Measurements from ENCODE around the gene ZNF605. TPM values are rescaled to one million over a fixed set of nuclear protein-coding genes. Genes with fewer than 3 reads are reported as not detected.
"Not testable (repeated sequence)": the region's sequence is repeated elsewhere in the genome, so short reads cannot be mapped to it uniquely, and the experiment has no call there.

The ZNF605 gene
- total RNA-seq, 4 donors from 2014 or later, result 7.9 to 20.6 (median 9.0) TPM

DNA sequence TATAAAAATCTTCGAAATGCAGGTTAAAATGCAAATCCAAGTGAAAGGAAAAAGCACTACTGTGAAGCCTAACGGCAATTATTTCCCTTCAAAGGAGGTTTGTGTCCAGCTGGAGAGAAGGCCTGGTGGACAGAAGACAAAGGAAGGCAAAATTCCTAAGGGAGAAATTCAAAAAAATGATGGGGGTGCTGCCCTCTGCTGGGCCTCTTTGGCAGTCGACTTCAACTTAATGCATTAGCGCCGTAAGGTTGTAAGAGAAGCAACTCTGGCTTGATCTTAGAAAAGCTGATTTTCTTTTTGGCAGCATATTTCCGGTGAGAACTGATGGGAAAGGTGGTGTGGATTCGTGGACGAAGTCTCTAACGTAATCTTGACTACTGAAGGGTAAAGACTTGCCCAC is 34.4 kb downstream of the ZNF605 start:
- no peak for DNase-seq (ENCODE audit: low spot score in 2 of 2)
- Histone ChIP-seq H3K4me1 (no peaks in the 10 kb centered on the region), H3K27me3 (no peaks in the 10 kb centered on the region), H3K9me3 (peaks cover 20 to 100% (median 58%) of the 10 kb centered on the region in 4 donors), H3K4me3 (no peak overlapping the region), H3K36me3 (peaks cover 0 to 77% (median 0%) of the 10 kb centered on the region in 3 donors), H3K27ac (no peak overlapping the region)
- TF ChIP-seq POLR2A (IDR thresholded peaks at IDR 0.05), result no peak
- TF ChIP-seq EP300 (IDR thresholded peaks at IDR 0.05), result no peak
- 78 to 80% methylated on average over 9 of the region's 9 CpGs for WGBS, 2 donors

DNA sequence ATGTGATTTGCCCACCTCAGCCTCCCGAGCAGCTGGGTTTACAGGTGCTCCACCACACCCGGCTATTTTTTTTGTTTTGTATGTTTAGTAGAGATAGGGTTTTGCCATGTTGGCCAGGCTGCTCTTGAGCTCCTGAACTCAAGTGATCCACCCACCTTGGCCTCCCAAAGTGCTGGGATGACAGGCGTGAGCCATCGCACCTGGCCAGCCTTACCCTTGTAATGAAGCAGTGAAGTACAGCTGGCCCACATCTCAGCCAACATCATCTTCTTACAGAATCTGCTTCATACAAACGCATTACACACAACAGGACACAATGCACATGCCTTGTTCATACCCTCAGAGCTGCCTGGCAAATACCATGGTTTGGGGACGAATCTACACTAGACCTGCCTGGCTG is 37.4 kb downstream of the ZNF605 start:
- Histone ChIP-seq H3K4me3 (no peak overlapping the region), H3K36me3 (peaks cover 0 to 67% (median 0%) of the 10 kb centered on the region in 3 donors), H3K27ac (no peak overlapping the region), H3K4me1 (no peaks in the 10 kb centered on the region), H3K9me3 (peaks cover 0 to 100% (median 48%) of the 10 kb centered on the region in 4 donors), H3K27me3 (no peaks in the 10 kb centered on the region)
- 95 to 96% methylated on average over 6 of the region's 6 CpGs for WGBS, 2 donors
- no peak for DNase-seq (ENCODE audit: low spot score in 2 of 2)
- TF ChIP-seq POLR2A (IDR thresholded peaks at IDR 0.05), result no peak
- TF ChIP-seq, protein P1, sequence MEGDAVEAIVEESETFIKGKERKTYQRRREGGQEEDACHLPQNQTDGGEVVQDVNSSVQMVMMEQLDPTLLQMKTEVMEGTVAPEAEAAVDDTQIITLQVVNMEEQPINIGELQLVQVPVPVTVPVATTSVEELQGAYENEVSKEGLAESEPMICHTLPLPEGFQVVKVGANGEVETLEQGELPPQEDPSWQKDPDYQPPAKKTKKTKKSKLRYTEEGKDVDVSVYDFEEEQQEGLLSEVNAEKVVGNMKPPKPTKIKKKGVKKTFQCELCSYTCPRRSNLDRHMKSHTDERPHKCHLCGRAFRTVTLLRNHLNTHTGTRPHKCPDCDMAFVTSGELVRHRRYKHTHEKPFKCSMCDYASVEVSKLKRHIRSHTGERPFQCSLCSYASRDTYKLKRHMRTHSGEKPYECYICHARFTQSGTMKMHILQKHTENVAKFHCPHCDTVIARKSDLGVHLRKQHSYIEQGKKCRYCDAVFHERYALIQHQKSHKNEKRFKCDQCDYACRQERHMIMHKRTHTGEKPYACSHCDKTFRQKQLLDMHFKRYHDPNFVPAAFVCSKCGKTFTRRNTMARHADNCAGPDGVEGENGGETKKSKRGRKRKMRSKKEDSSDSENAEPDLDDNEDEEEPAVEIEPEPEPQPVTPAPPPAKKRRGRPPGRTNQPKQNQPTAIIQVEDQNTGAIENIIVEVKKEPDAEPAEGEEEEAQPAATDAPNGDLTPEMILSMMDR (IDR thresholded peaks at IDR 0.05), result no peak
- TF ChIP-seq EP300 (IDR thresholded peaks at IDR 0.05), result no peak

DNA sequence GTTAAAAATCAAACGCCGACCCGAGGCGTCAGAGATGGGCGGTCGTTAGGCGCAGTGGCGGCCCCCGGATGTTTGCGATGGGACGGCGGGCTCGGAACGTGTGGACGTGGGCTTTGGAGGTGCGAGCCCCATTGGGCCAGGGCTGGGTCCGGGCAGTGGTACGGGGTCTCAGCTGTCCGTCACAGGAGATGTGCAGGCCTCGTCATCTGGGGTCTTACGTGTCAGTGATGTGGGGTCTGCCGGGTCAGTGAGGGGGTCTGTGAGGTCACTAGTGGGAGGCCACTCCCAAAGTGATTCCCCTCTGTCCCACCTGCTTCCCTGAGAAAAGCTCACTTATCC is 47.1 kb downstream of the ZNF605 start:
- H3K4me1 ChIP-seq, result no peaks in the 10 kb centered on the region
- H3K27ac ChIP-seq, result peak overlapping the region in 3 of 4 donors; percentile 69 to 83 (median 80)
- peaks cover 0 to 94% (median 14%) of the 10 kb centered on the region in 4 donors for H3K9me3 ChIP-seq
- WGBS, 2 donors, result 1 to 13% methylated on average over 8 to 17 of the region's 22 CpGs
- no peak for DNase-seq (ENCODE audit: low spot score in 2 of 2)
- H3K27me3 ChIP-seq, result no peaks in the 10 kb centered on the region
- TF ChIP-seq EP300 (IDR thresholded peaks at IDR 0.05), result no peak
- TF ChIP-seq, protein P1 (IDR thresholded peaks at IDR 0.05), result no peak
- no peak for TF ChIP-seq POLR2A (IDR thresholded peaks at IDR 0.05)
- H3K36me3 ChIP-seq, result peaks cover 0 to 9% (median 0%) of the 10 kb centered on the region in 3 donors
- H3K4me3 ChIP-seq, result peak overlapping the region; percentile 44 to 58 (median 50)

DNA sequence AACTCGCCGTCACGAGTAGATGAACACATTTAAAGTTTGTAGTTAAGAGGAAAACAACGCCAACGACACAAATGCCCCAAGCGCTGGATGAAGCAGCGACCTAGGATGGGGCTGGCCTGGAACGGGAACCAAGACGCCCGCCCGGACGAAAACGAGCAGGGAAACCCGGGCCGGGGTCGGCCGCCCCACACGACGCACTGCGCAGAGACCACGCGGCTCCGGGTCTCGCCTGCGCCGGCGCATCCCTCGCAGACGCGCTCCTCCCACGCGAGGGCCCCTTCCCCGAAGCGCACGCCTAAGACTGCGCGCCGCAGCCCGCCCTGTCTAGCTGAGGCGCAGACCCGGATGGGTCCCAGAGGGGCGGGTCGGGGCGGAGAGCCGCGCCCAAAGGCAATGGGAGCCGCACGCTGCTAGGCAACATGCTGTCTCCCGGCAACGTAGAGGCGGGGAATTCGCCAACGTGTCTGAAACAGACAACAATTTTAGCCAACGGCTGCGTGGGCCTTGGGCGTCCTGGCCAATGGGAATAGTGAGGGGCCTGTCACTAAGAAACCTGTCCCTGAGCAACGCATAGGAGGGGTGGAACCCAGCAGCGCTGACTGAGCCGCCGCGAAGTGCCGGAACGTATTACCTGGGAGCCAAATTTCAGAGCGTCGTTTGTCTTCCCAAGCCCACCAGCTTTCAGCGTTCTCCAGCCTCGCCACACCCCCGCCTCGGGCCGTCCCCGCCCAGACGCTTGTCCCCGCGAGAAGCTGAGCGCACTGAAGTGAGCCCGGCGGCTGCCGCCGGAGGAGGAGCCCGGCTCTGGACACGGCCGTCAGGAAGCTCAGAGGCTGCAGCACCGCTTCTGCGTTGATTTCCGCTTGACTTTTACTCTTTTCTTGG is 47.7 kb downstream of the ZNF605 start:
- DNase-seq (ENCODE audit: low spot score in 2 of 2), result peak; percentile 85 to 87
- Histone ChIP-seq H3K4me3 (peak overlapping the region; percentile 44 to 58 (median 50)), H3K9me3 (peaks cover 0 to 94% (median 11%) of the 10 kb centered on the region in 4 donors), H3K27ac (peak overlapping the region in 3 of 4 donors; percentile 80 to 85 (median 83)), H3K27me3 (no peaks in the 10 kb centered on the region), H3K4me1 (no peaks in the 10 kb centered on the region), H3K36me3 (peaks cover 0 to 9% (median 0%) of the 10 kb centered on the region in 3 donors)
- 0 to 2% methylated on average over 53 to 58 of the region's 85 CpGs for WGBS, 2 donors
- TF ChIP-seq EP300 (IDR thresholded peaks at IDR 0.05) (peak in 1 of 2 donors; percentile 52), POLR2A (IDR thresholded peaks at IDR 0.05) (peak in 1 of 2 donors; percentile 25)
- TF ChIP-seq, protein P1 (IDR thresholded peaks at IDR 0.05), result no peak

DNA sequence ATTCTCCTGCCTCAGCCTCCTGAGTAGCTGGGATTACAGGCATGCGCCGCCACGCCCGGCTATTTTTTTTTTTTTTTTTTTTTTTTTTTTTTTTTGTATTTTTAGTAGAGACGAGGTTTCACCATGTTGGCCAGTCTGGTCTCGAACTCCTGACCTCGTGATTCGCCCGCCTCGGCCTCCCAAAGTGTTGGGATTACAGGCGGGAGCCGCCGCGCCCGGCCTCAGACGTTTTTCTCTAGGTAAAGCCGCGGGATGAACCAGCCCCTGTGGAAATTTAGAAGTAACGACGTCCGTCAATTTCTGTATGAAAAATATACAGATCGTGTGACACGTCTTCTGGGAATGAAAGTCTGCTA is 48.3 kb downstream of the ZNF605 start:
- peaks cover 0 to 94% (median 10%) of the 10 kb centered on the region in 4 donors for H3K9me3 ChIP-seq
- H3K27ac ChIP-seq, result peak overlapping the region in 3 of 4 donors; percentile 80 to 85 (median 83)
- WGBS, 2 donors, result 3 to 5% methylated on average over 23 of the region's 23 CpGs
- H3K4me3 ChIP-seq, result peak overlapping the region; percentile 38 to 58 (median 48)
- H3K36me3 ChIP-seq; H3K4me1 ChIP-seq; H3K27me3 ChIP-seq; DNase-seq (ENCODE audit: low spot score in 2 of 2): not testable (repeated sequence)

DNA sequence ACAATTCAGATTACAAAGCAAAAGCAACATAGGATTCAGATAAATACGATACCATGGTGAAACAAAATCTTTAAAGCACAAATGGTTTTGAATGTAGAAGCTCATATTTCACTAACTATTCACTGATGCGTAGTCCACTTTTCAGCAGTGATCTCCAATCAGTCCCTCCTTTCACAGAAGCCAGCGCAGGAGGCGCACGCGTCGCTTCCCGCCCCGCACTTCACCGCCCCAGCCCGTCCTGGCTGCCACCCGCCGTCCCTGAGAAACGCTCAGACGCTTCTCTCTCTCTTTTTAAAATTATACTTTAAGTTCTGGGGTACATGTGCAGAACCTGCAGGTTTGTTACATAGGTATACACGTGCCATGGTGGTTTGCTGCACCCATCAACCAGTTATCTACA is 48.9 kb downstream of the ZNF605 start:
- whole genome bisulfite sequencing, 2 donors, result 21 to 32% methylated on average over 16 of the region's 16 CpGs
- peak overlapping the region in 1 of 4 donors; percentile 58 for H3K4me3 ChIP-seq

More for the DNA sequence above, 48.9 kb downstream of the ZNF605 start:
- H3K36me3 ChIP-seq, result peaks cover 0 to 9% (median 0%) of the 10 kb centered on the region in 3 donors
- no peaks in the 10 kb centered on the region for H3K27me3 ChIP-seq
- no peaks in the 10 kb centered on the region for H3K4me1 ChIP-seq
- TF ChIP-seq POLR2A (IDR thresholded peaks at IDR 0.05), result no peak
- no peak for DNase-seq (ENCODE audit: low spot score in 2 of 2)
- peak overlapping the region in 1 of 4 donors; percentile 85 for H3K27ac ChIP-seq
- H3K9me3 ChIP-seq, result peaks cover 0 to 92% (median 9%) of the 10 kb centered on the region in 4 donors
